Transverse colon (tissue), 3 donors: Measurements from ENCODE around the gene EVI5L.

Experiments used
- CTCF ChIP-seq, 5 experiments: fragments of 200-600 bp in 3 of 5; fragments of 450-650 bp in 2 of 5; sonication (generic) in 3 of 5; IDR thresholded peaks; 1 replicate in 2 of 5; 2 replicates in 3 of 5; pipeline ENCODE4 v1.5.1; 2016 to 2017; ENCODE audit warnings: antibody characterized with exemption in 5 of 5, inconsistent platforms in 3 of 5, mild to moderate bottlenecking in 2 of 5, moderate library complexity in 1 of 5
- EP300 ChIP-seq: sonication (generic); formaldehyde crosslinking; IDR thresholded peaks from one replicate; pipeline ENCODE4 v1.6.1; 2017; ENCODE audit warnings: antibody characterized with exemption, low read depth
- POLR2A ChIP-seq: fragments of 450-650 bp; IDR thresholded peaks from one replicate; pipeline ENCODE4 v1.6.1; 2016; ENCODE audit warnings: antibody characterized with exemption, mild to moderate bottlenecking, moderate library complexity

- TF ChIP-seq POLR2A (no peak), CTCF (IDR thresholded peaks at IDR 0.05) (no peak), EP300 (no peak)
Measured at GRCh38 chr19:7789447-7789846, 40.6 kb upstream of the EVI5L start.
